Measurements from ENCODE around the gene RPL36. TPM values are rescaled to one million over a fixed set of nuclear protein-coding genes. Genes with fewer than 3 reads are reported as not detected.

Gene RPL36
- total and polyA plus RNA-seq, 9 of the 15 experiments (the other 6 are each of a cell fraction or from before 2014, with no cell fraction given), result 350 to 3,412 (median 1,507) TPM

DNA sequence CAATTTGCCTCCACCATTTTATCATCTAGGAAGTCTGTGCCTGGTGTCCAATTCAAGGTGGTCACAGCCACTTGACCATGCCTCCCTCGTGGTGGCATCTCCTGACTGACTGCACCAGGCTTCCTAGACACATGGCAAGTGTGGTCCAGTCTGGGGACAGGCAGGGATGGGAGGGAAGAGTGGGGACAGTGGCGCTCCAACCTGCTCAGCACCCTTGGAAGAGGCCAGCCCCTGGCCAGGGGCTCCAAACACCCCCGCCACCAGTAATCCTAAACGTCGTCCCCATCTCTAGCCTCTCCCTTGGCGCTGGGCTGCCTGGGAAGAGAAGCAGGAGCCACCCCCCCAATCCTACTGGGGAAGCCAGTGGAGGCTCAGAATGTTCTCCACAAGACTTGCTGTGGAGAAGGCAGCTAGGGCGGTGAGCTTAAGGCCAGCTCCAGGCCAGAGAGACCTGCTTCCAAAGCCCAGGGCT, 2.7 kb downstream of the RPL36 start (continued):
- TF ChIP-seq, protein P1, sequence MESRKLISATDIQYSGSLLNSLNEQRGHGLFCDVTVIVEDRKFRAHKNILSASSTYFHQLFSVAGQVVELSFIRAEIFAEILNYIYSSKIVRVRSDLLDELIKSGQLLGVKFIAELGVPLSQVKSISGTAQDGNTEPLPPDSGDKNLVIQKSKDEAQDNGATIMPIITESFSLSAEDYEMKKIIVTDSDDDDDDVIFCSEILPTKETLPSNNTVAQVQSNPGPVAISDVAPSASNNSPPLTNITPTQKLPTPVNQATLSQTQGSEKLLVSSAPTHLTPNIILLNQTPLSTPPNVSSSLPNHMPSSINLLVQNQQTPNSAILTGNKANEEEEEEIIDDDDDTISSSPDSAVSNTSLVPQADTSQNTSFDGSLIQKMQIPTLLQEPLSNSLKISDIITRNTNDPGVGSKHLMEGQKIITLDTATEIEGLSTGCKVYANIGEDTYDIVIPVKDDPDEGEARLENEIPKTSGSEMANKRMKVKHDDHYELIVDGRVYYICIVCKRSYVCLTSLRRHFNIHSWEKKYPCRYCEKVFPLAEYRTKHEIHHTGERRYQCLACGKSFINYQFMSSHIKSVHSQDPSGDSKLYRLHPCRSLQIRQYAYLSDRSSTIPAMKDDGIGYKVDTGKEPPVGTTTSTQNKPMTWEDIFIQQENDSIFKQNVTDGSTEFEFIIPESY (CRISPR knock-in tag; IDR thresholded peaks at IDR 0.05), result no peak
- peak; percentile 24; the same call in 1 of the 2 replicates for TF ChIP-seq OTX1 (CRISPR knock-in tag; IDR thresholded peaks at IDR 0.05)
- no peak for TF ChIP-seq RB1 (IDR thresholded peaks at IDR 0.05; ENCODE audit: low read depth)
- peak; percentile 77; the same call in 1 of the 2 replicates for TF ChIP-seq PTBP1 (IDR thresholded peaks at IDR 0.05; ENCODE audit: low read depth, low read length)
- TF ChIP-seq, protein P2, sequence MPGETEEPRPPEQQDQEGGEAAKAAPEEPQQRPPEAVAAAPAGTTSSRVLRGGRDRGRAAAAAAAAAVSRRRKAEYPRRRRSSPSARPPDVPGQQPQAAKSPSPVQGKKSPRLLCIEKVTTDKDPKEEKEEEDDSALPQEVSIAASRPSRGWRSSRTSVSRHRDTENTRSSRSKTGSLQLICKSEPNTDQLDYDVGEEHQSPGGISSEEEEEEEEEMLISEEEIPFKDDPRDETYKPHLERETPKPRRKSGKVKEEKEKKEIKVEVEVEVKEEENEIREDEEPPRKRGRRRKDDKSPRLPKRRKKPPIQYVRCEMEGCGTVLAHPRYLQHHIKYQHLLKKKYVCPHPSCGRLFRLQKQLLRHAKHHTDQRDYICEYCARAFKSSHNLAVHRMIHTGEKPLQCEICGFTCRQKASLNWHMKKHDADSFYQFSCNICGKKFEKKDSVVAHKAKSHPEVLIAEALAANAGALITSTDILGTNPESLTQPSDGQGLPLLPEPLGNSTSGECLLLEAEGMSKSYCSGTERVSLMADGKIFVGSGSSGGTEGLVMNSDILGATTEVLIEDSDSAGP (CRISPR knock-in tag; IDR thresholded peaks at IDR 0.05), result no peak
- TF ChIP-seq ARID1B (IDR thresholded peaks at IDR 0.05), result no peak
- no peak for TF ChIP-seq GABPB1 (CRISPR knock-in tag; IDR thresholded peaks at IDR 0.05)
- no peak for TF ChIP-seq SNIP1 (IDR thresholded peaks at IDR 0.05; ENCODE audit: low read depth)
- TF ChIP-seq NELFE (IDR thresholded peaks at IDR 0.05; ENCODE audit: insufficient read depth, insufficient read length), result no peak
- TF ChIP-seq, protein P3, sequence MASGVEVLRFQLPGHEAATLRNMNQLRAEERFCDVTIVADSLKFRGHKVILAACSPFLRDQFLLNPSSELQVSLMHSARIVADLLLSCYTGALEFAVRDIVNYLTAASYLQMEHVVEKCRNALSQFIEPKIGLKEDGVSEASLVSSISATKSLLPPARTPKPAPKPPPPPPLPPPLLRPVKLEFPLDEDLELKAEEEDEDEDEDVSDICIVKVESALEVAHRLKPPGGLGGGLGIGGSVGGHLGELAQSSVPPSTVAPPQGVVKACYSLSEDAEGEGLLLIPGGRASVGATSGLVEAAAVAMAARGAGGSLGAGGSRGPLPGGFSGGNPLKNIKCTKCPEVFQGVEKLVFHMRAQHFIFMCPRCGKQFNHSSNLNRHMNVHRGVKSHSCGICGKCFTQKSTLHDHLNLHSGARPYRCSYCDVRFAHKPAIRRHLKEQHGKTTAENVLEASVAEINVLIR (CRISPR knock-in tag; IDR thresholded peaks at IDR 0.05), result no peak
- TF ChIP-seq SIRT6 (IDR thresholded peaks at IDR 0.05; ENCODE audit: low read depth, low read length), result peak; percentile 93
- no peak for TF ChIP-seq ADNP (tag; IDR thresholded peaks at IDR 0.05)
- TF ChIP-seq, protein P4, sequence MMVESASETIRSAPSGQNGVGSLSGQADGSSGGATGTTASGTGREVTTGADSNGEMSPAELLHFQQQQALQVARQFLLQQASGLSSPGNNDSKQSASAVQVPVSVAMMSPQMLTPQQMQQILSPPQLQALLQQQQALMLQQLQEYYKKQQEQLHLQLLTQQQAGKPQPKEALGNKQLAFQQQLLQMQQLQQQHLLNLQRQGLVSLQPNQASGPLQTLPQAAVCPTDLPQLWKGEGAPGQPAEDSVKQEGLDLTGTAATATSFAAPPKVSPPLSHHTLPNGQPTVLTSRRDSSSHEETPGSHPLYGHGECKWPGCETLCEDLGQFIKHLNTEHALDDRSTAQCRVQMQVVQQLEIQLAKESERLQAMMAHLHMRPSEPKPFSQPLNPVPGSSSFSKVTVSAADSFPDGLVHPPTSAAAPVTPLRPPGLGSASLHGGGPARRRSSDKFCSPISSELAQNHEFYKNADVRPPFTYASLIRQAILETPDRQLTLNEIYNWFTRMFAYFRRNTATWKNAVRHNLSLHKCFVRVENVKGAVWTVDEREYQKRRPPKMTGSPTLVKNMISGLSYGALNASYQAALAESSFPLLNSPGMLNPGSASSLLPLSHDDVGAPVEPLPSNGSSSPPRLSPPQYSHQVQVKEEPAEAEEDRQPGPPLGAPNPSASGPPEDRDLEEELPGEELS (CRISPR knock-in tag; IDR thresholded peaks at IDR 0.05; ENCODE audit: borderline replicate concordance), result 0 out of 2 replicates have a peak, but pooled peaks have one; percentile 77
- TF ChIP-seq, protein P5, sequence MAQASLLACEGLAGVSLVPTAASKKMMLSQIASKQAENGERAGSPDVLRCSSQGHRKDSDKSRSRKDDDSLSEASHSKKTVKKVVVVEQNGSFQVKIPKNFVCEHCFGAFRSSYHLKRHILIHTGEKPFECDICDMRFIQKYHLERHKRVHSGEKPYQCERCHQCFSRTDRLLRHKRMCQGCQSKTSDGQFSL (CRISPR knock-in tag; IDR thresholded peaks at IDR 0.05), result peak; percentile 82
- TF ChIP-seq, protein P5 (tag; IDR thresholded peaks at IDR 0.05), result peak in 1 of 2 experiments; percentile 45; a peak in 2 of 4 replicates
- no peak for TF ChIP-seq ZNF644 (tag; IDR thresholded peaks at IDR 0.05; ENCODE audit: low read depth)
- TF ChIP-seq, protein P6, sequence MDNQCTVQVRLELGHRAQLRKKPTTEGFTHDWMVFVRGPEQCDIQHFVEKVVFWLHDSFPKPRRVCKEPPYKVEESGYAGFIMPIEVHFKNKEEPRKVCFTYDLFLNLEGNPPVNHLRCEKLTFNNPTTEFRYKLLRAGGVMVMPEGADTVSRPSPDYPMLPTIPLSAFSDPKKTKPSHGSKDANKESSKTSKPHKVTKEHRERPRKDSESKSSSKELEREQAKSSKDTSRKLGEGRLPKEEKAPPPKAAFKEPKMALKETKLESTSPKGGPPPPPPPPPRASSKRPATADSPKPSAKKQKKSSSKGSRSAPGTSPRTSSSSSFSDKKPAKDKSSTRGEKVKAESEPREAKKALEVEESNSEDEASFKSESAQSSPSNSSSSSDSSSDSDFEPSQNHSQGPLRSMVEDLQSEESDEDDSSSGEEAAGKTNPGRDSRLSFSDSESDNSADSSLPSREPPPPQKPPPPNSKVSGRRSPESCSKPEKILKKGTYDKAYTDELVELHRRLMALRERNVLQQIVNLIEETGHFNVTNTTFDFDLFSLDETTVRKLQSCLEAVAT (IDR thresholded peaks at IDR 0.05), result no peak
- TF ChIP-seq ZNF41 (CRISPR knock-in tag; conservative IDR thresholded peaks at IDR 0.05), result no peak

Data from K562 (cell line).